ENCODE measurements around the gene NLGN3.

The NLGN3 gene

DNA sequence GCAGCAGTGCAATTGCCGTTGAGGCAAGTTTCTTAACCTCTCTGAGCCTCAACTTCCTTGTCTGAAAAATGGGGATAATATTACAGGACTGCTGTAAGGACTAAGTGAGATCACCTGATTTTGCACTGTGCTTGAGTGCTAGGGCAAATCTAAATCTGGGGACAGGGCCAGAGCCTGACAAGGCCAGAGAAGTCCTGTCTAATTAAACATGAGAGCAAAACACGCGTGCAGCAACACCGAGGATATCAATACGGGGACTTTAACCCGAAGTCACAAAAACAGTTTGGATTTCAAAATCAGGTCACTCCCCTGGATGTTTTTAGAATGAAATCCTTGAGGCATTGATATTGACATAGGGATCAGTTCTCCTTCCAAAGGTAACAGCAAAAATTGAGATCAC lies 72.7 kb downstream of the NLGN3 start:
- H3K4me1 ChIP-seq (ENCODE audit: low read length): no peaks in the 10 kb centered on the region
- no peaks in the 10 kb centered on the region for H3F3A ChIP-seq (ENCODE audit: insufficient read depth, low read length)
- no peaks in the 10 kb centered on the region for H3K36me3 ChIP-seq (replicated peaks; ENCODE audit: insufficient read depth, low read length)
- H3K27me3 ChIP-seq (replicated peaks; ENCODE audit: insufficient read depth, low read length): no peaks in the 10 kb centered on the region
- H3K27ac ChIP-seq (ENCODE audit: low read length): no peak overlapping the region
- no peak overlapping the region for H2AFZ ChIP-seq (ENCODE audit: low read length)
- no peaks in the 10 kb centered on the region for H3K9me3 ChIP-seq (replicated peaks; ENCODE audit: insufficient read depth, low read length)
- TF ChIP-seq, protein P1, sequence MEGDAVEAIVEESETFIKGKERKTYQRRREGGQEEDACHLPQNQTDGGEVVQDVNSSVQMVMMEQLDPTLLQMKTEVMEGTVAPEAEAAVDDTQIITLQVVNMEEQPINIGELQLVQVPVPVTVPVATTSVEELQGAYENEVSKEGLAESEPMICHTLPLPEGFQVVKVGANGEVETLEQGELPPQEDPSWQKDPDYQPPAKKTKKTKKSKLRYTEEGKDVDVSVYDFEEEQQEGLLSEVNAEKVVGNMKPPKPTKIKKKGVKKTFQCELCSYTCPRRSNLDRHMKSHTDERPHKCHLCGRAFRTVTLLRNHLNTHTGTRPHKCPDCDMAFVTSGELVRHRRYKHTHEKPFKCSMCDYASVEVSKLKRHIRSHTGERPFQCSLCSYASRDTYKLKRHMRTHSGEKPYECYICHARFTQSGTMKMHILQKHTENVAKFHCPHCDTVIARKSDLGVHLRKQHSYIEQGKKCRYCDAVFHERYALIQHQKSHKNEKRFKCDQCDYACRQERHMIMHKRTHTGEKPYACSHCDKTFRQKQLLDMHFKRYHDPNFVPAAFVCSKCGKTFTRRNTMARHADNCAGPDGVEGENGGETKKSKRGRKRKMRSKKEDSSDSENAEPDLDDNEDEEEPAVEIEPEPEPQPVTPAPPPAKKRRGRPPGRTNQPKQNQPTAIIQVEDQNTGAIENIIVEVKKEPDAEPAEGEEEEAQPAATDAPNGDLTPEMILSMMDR (IDR thresholded peaks at IDR 0.05; ENCODE audit: low read length): no peak
- TF ChIP-seq EZH2phosphoT487 (IDR thresholded peaks at IDR 0.05; ENCODE audit: low read length): no peak
- no peak for TF ChIP-seq EZH2 (optimal IDR thresholded peaks at IDR 0.05; ENCODE audit: low read depth, low read length)
- no peaks in the 10 kb centered on the region for H4K20me1 ChIP-seq (ENCODE audit: insufficient read depth, low read length)
- H3K4me2 ChIP-seq (ENCODE audit: low read depth, low read length): no peak overlapping the region
- no peaks in the 10 kb centered on the region for H3K79me2 ChIP-seq (ENCODE audit: low read length)
- DNase-seq: no peak
- no peaks in the 10 kb centered on the region for H3K9me2 ChIP-seq (replicated peaks; ENCODE audit: insufficient read depth, low read length)
- no peak overlapping the region for H3K4me3 ChIP-seq (ENCODE audit: low read length)
- H3K9ac ChIP-seq (ENCODE audit: low read length): no peak overlapping the region

Measured in MM.1S (cell line).